GM19395 (cell line): ENCODE data around the gene FES.
"Not testable (repeated sequence)": the region's sequence is repeated elsewhere in the genome, so short reads cannot be mapped to it uniquely, and the experiment has no call there.

ENCODE experiments used
- ATAC-seq: cut with Tn5 transposase; IDR thresholded peaks from one replicate; pipeline ENCODE4 v1.9.1; 2021; ENCODE audit warnings: mild to moderate bottlenecking, moderate library complexity; ENCODE audit not compliant: unreplicated experiment

FES gene

DNA sequence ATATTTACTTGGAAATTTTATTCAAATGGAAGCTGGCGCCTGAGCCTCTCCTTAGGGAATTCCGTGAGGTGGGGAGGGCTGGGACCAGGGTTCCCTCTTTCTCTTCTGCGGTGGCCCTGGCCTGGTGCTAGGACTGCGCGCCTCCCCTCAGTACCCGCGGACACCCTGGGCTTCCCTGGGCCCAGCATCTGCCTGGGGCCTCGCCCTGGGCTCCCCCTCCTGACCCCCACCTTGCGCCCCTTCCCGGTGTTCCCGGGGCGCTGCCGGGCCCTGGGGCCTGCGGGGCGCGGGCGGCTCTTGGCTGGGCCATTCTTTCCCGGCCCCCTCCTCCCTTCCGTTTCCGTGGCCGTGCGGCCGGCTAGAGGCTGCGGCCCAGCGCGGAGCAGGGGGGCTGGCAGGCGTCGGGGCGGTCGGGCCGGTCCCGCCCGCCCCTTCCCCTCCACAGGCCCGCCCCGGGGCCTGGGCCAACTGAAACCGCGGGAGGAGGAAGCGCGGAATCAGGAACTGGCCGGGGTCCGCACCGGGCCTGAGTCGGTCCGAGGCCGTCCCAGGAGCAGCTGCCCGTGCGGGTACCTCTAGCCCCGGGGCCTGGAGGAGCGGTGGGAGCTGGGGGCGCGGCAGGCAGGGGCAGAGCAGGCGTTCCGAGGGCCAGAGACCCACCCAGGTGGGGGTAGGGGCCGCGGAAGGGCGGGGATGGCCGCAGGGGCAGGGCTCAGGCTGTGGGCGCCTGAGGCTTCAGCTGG is at the start of gene FES:
FES (plus strand) TSS at position 529 of the 743 bp plus-strand sequence. CDS start 542 bp downstream, outside the sequence.
- ATAC-seq, result no peak

DNA sequence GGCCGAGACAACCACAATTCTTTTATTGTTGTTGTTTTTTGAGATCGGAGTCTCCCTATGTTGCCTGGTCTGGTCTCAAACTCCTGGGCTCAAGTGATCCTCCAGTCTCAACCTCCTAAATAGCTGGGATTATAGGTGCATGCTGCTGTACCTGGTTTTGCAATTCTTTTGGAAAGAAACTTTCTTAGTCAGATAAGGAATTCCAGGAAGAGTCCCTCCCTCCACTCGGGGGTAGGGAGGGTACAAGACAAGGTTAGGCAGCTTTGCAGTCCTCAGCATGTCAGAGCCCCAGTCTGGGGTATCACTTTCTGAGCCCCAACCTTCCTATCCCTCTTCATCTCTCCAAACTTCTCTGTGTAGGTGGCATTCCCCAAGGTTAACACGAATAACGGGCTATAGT is 49.7 kb upstream of the FES start:
- no peak for ATAC-seq

DNA sequence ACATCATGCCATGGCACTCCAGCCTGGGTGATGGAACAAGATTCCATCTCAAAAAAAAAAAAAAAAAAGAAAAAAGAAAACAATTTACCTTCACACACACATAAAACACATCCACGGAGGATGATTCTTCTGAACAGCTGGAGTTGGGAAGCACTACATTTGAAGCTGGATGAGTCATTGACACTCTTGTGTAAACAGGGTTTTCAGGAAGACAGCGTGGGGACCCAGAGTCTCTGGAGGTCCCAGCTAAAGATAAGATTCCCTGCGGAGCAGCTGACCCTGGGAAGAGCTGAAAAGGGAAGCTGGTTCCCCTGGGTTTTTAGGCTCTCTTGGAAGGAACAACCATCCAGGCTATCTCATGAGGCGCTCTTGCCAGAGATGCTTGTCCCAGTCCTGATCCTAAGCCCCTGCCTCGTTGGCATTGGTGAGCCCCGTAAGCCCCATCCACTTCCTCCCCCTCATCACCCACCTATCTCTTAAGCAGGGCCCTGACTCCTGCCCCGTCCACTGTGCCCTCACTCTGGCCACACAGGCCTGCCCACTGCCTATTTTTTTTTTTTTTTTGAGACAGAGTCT is 47.9 kb upstream of the FES start:
- ATAC-seq, result no peak

DNA sequence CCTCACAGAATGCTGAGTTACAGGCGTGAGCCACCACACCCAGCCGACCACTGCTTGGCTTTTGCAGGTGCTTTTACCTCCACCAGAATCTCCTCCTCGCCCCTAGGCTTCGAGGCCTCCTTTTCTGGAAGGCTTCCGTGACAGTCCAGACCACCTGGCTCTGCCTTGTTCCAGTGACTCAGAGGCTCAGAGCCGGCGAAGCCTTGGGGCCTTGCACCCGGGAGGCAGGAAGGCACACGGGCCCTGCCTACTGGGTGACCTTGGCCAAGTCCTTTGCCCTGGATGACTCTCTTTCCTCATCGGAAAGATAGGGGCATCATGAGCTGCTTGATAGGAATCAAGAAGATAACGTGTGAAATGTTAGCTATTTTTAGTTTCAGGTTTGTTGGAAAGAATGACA is 47.2 kb upstream of the FES start:
- no peak for ATAC-seq

DNA sequence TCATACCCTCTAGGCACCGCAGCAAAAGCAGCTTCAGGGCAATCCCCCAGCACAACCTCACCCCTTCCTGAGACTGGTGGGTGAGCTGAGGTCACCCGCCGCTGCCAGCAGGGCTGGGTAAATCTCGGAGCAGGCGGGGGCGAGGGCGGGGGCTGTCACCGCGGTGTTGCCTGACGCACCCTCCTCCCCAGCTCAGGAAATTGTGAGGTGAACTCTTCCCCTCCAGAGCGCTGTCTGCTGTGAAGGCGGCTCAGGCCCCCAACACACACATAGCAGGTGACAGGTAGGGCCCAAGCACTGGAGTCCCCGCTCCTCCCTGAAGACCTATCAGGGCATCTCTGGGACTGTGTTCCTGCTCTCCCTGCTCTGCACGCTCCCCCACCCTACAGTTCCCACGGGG is 46.2 kb upstream of the FES start:
- ATAC-seq, result no peak

DNA sequence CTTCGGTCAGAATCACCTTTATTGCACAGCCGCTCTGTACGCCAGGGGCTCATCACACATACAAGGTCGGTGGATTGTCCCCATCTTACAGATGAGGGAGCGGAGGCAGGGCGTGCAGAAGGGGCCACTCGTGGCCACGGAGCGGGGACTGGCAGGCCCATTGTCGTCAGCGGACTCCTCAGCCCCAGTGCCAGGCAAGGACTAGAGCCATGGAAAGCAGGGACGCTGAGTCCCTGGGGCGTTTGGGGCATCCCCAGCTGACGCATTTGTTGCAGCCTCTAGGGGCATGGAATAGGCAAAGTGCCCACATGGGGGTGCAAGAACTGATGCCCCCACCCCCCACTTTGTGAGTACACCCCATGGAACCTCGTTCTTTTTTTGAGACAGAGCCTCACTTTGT is 45.8 kb upstream of the FES start:
- no peak for ATAC-seq

DNA sequence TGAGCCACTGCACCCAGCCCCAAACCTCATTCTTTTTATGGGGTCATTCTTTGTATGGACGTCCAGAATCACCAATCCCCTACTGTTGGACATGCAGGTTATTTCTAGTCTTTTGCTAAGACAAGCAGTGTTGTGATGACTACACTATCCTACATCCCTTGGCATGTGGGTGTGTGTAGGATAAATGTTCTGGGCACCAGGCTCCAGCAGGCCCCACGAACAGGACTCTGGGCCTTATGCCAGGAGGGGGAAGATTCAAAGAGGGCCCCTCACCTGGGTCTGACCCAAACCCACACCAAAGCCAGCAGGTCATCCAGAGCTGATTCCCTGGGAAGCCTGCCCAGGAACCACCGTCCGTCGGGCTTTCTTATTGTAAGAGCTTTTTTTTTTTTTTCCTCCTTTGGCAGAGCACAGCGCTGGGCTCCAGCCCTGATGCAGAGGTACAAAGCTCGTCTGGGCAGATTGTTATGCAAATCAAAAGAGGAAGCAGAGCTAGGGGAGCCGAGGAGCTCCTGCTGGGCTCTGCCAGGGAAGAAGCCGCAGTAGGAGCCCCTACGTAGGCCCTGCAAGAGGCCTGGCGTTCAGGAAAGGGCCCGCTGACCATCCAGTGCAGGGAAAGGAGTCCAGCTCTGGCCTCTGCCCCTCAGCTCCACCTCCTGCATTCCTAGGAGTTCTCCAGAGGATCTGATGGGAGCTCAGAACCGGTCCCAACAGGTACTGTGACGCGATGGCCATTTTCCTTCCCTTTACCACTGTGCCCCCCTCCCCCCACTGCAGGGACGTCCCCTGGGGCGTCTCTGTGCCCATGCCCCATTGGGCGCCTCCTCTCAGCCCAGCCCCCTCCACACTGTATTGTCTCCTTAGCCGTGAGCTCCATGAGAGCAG is 44.9 kb upstream of the FES start:
- peak; percentile 89 for ATAC-seq

DNA sequence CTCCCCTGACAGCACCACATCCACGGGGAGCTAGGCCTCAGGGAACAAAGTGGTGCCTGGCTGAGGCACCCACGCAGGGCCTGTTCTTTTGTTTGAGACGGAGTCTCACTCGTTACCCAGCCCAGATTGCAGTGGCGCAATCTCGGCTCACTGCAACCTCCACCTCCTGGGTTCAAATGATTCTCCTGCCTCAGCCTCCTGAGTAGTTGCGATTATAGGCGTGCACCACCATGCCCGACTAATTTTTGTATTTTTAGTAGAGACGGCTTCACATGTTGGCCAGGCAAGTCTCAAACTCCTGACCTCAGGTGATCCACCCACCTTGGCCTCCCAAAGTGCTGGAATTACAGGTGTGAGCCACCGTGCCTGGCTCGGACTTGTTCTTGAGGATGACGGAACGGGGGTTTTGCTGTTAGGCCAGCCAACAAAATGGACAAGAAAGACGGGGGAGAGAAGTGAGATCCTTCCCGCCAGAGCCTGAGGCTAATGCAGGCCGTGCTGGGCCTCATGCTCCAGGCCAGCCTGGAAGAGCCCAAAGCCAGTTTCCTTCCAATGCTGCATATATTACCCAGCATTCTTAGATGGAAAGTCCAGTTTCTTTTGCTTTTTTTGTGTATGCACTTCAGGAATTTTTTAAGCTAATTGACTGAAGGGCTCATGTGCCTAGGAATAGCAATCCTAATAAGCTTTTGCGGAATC is 44.0 kb upstream of the FES start:
- no peak for ATAC-seq

DNA sequence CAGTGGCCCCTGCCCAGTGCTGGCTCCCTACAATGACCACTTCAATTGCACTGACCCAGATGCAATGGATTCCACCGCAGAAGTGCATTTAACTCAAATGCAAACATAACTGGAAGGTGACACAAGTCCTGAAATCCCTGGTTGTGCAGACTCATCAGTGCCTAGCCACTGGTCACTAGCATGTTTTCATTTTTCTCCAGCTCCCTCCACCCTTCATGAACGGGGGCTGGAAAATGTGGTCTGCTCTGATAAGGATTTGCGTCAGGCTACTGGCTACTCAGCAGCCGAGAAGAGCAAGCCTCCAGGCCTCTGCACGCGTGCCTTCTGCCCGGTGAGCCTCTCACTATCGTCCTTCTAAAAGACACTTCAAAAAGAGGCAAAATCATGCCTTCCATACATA is 43.4 kb upstream of the FES start:
- ATAC-seq, result no peak

DNA sequence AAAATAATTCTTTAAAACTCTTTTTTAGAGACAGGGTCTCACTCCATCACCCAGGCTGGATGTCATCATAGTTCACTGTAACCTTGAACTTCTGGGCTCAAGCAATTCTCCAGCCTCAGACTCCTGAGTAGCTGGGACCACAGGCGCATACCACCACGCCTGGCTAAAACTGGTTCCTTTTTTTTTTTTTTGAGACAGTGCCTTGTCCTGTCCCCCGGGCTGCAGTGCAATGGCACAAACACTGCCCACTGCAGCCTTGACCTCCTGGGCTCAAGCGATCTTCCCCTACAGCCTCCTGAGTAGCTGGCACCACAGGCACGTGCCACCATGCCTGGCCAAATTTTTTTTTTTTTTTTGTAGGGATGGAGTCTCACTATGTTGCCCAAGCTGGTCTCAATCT is 39.6 kb upstream of the FES start:
- no peak for ATAC-seq

DNA sequence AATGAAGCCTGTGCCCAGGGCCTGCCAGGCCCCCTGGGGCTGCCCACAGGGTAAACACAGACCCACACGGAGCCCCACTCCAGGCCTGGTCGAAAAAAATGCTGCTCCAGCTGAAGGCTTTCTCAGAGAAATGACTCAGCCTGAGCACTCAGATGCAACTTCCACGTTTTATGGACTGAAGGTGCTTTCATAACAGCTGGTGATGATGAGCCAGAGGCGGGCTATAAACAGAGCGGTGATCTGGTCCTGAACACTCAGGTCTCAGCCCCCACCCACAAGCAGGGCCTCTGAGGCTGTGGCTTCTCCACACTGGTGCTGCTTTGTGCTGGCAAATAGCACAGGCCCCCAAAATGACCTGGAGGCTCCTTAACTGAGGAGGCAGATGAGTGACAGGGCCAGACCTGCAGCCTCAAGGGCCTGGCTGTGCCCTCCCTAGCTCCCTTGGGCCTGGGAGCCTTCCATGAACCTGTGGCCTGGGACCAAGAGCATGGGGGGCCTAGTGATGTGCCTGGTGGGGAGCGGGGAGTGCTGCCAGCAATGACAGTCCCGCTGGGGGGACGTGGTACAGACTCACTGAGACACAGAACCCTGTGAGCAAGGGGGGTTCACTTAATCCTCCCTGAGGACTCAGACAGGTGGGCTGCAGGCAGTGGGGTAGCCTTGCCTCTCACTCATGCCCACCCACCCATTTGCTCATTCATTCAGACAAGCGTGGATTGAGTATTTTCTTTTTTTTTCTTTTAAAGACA is 38.9 kb upstream of the FES start:
- ATAC-seq, result peak; percentile 93

DNA sequence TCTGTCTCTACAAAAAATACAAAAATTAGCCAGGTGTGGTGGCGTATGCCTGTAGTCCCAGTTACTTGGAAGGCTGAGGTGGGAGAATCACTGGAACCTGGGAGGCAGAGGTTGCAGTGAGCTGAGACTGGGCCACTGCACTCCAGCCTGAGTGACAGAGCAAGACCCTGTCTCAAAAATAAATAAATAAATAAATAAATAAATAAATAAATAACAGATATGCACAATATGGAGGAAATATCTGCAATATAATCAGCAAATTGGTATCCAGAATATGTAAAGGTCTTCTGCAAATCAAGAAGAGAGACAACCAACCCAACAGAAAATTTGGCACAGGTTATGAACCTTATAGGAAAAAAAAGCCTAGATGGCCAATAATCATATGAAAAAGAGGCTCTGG is 34.9 kb upstream of the FES start:
- not testable (repeated sequence) for ATAC-seq

DNA sequence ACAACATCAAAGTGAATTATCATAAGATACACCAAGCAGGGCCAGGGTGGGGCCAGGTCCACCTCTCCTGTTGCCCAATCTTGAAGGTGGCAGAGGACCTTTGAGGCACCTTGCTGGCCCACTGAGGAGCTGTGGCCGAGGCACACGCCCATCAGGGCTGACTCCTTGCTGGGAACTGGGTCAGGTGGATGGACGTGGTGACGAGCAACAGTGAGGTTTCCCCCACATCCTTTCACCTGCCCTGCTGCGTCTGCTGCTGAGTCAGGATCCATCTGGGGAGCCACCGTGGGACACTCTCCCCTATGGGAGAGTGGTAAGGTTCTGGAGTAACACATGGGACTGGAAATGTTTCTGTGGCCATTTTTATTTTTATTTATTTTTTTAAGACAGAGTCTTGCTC is 33.2 kb upstream of the FES start:
- no peak for ATAC-seq

DNA sequence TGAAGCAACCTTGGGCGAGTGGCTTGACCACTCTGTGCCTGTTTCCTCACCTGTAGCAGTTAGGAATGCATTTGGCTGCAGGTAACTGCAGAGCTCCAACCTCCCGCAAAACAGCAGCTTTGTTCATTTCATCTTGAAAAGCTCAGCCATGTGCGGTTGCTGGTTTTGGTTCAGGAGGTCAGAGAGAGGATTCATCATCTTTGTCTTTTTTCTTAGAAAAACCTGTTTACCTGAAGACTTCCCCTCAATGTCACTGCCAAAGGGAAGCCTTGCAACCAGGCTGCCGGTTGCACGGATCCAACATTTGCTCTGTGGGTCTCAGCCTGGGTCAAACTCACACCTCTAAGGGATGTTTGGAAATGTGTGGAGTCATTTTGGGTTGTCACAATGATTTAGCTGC is 32.4 kb upstream of the FES start:
- no peak for ATAC-seq

DNA sequence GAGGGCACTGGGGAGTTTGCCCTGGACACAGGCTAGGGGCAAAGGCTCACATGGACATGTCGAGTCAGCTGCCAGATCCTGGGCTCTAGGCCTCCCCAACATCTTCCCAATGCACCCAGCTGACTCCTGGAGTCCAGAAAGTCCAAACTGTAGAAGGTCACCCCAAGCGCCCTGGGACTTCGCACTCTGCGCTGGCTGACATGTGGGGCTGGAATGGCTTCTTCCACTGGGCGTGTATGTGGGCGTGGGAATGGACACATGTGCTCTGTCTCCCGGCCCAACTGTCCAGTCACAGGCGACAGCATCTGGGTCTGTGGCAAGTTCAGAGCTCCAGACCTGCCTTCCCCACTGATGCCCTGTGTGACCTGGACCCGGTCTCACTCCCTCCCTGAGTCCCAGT is 29.2 kb upstream of the FES start:
- no peak for ATAC-seq

DNA sequence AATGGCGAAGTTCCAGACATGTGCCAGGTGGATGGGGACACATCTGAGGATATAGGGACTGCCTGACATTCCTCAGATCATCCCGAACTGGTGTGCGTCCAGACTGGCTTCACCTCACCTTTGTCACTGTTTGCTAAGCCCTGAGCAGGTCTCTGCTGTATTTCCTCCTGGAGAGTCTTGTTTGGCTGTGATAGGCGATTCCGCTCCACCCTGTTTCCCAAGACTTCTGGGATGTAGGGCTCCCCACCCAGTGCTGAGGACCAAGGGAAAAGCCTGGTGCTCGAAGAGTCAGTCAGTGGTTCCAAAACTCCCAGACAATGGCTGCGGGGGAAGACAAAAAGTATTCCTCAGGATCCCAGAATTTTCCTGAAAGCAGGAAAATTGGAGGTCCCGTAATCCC is 27.0 kb upstream of the FES start:
- no peak for ATAC-seq

DNA sequence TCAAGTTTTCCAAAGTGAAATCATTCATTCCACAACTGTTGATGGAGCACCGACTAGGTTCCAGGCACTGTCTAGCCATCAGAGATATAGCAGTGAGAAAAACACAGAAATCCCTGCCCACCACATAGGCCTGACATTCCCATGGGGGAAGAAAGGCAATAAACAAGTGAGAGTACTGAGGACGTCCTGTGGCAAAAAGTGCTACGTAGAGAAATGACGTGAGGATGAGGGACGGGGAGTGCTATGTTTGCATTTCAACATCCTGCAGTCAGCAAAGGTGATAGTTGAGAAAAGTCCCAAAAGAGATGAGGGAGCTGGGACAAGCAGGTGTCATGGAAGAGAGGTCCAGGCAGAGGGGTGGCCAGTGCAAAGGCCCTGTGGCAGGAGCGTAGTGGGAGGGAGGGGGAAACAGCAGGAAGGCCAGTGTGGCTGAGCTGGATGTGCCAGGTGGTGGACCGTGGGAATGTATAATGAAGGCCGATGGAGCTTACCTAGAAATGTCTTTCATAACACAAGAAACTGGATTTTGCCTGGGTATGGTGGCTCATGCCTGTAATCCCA is 26.3 kb upstream of the FES start:
- no peak for ATAC-seq

DNA sequence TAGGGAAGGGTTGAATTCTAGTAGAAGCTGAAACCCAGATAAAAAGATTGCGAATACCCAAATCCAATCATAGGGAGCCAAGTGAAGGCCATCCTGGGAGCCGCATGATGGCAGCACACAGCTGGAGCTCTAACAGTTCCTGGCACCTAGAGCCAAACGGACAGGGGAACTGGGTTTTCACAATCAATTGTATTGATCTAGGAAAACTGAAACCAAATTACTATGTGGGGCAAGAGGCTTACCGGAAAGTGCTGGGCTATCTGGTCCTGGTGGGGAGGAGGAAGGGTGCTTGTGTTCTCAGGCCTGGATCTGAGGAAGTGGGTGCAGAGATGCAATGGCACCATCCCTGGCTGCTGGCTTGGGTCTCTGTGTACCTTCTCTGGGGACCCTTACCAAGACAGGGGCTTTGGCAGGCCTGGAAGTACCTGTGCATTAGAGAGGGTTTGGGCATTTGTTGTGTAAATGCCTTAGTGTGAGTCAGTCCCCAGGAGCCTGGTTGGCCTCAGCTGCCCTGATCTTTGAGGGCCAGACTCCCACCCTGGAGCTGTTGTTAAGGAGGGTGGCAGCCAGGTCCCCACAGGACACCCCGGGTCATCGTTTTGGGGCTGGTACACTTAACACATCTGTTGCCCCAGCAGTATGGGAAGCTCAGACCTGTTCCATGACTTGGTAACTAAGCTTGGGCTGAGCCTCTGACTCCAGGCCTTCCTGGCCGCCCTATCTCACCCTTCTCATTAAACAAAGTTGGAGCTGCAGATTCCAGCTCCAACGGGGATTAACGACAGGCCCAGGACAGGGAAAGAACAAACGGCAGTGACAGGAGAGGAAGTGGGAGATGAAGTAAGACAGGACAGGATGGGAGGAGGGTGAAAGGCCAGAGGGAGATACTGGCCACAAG is 24.8 kb upstream of the FES start:
- no peak for ATAC-seq

DNA sequence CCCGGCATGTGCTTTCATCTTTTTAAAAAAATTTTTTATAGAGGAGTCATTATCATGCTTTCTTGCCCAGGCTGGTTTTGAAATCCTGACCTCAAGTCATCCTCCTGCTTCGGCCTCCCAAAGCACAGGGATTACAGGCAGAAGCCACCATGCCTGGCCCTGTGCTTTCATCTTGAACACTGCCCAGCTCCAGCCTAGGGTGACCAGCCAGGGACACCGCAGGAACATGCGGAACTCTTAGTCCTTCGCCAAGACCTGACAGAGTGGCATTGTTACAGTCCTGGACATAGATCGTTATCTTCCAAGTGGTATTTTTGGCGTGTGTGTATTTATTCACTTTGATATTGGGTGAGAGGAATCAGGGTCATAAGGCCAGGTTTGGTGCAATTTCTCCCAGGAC is 23.9 kb upstream of the FES start:
- ATAC-seq, result no peak
